Neuronal stem cell (in vitro differentiated cells): Measurements from ENCODE around the gene JAG2.

Experiments used
- DNase-seq: peaks from one replicate; pipeline ENCODE4 v3.0.0-alpha.2; 2013; ENCODE audit warnings: low spot score
- H2AFZ ChIP-seq: one replicate; pipeline ENCODE4 v1.6.1; 2013; ENCODE audit warnings: mild to moderate bottlenecking, low read length, inconsistent platforms
- H2AK5ac ChIP-seq: 2 replicates; pipeline ENCODE4 v1.6.1; 2013; ENCODE audit warnings: low read depth, mild to moderate bottlenecking, inconsistent platforms, low read length, moderate library complexity, mixed read lengths
- H2BK120ac ChIP-seq: 2 replicates; pipeline ENCODE4 v1.6.1; 2013; ENCODE audit warnings: low read depth, mild to moderate bottlenecking, inconsistent platforms, low read length, moderate library complexity, mixed read lengths
- H2BK12ac ChIP-seq: one replicate; pipeline ENCODE4 v1.6.1; 2013; ENCODE audit warnings: low read length, inconsistent platforms
- H2BK15ac ChIP-seq: 2 replicates; pipeline ENCODE4 v1.6.1; 2013; ENCODE audit warnings: mild to moderate bottlenecking, low read length, inconsistent platforms, mixed read lengths
- H2BK5ac ChIP-seq: one replicate; pipeline ENCODE4 v1.6.1; 2013; ENCODE audit warnings: inconsistent platforms, mild to moderate bottlenecking, low read length, moderate library complexity
- H3K14ac ChIP-seq: one replicate; pipeline ENCODE4 v1.6.1; 2013; ENCODE audit warnings: low read length, inconsistent platforms
- H3K18ac ChIP-seq: 2 replicates; pipeline ENCODE4 v1.6.1; 2013; ENCODE audit warnings: low read length, inconsistent platforms
- H3K23ac ChIP-seq: 2 replicates; pipeline ENCODE4 v1.6.1; 2013; ENCODE audit warnings: low read depth, mild to moderate bottlenecking, mixed read lengths, low read length, inconsistent platforms; ENCODE audit not compliant: poor library complexity
- H3K27ac ChIP-seq: replicated peaks from 3 replicates; pipeline ENCODE4 v1.5.1; 2013; ENCODE audit warnings: low read length, inconsistent platforms
- H3K27me3 ChIP-seq, 3 experiments: 2 replicates each; pipeline ENCODE4 v1.6.1; 2013; ENCODE audit warnings: low read length in 3 of 3, mild to moderate bottlenecking in 2 of 3, inconsistent platforms in 1 of 3, low read depth in 1 of 3, mixed read lengths in 1 of 3, moderate library complexity in 1 of 3; ENCODE audit not compliant: control insufficient read depth in 3 of 3, insufficient read depth in 3 of 3
- H3K36me3 ChIP-seq, 2 donors: replicated peaks in 1 of 2; 2 replicates each; pipeline ENCODE4 v1.6.1; 2013; ENCODE audit warnings: low read length in 2 of 2; ENCODE audit not compliant: control insufficient read depth in 2 of 2, insufficient read depth in 2 of 2
- H3K4ac ChIP-seq: 2 replicates; pipeline ENCODE4 v1.6.1; 2013; ENCODE audit warnings: inconsistent platforms, mild to moderate bottlenecking, low read length, moderate library complexity
- H3K4me1 ChIP-seq, 2 donors: 1 replicate in 1 of 2; 2 replicates in 1 of 2; pipeline ENCODE4 v1.6.1; 2013; ENCODE audit warnings: low read length in 2 of 2, low read depth in 1 of 2; ENCODE audit not compliant: control insufficient read depth in 2 of 2, insufficient read depth in 1 of 2
- H3K4me2 ChIP-seq: one replicate; pipeline ENCODE4 v1.6.1; 2013; ENCODE audit warnings: mild to moderate bottlenecking, low read length, inconsistent platforms; ENCODE audit not compliant: insufficient read depth, poor library complexity, severe bottlenecking
- H3K4me3 ChIP-seq, 2 donors: 2 replicates each; pipeline ENCODE4 v1.5.1; 2013; ENCODE audit warnings: low read length in 2 of 2, mild to moderate bottlenecking in 2 of 2, inconsistent platforms in 1 of 2, moderate library complexity in 1 of 2
- H3K79me1 ChIP-seq: one replicate; pipeline ENCODE4 v1.6.1; 2013; ENCODE audit warnings: low read depth, mild to moderate bottlenecking, inconsistent platforms, low read length, moderate library complexity
- H3K9ac ChIP-seq: one replicate; pipeline ENCODE4 v1.6.1; 2013; ENCODE audit warnings: mild to moderate bottlenecking, low read depth, low read length, inconsistent platforms; ENCODE audit not compliant: poor library complexity
- H3K9me3 ChIP-seq, 2 donors: replicated peaks in 1 of 2; 2 replicates each; pipeline versions ENCODE3 to v1.6.1; 2013; ENCODE audit warnings: low read length in 2 of 2, mild to moderate bottlenecking in 2 of 2, inconsistent platforms in 1 of 2, low read depth in 1 of 2, mixed read lengths in 1 of 2, moderate library complexity in 1 of 2; ENCODE audit not compliant: control insufficient read depth in 2 of 2, insufficient read depth in 1 of 2
- H4K8ac ChIP-seq: one replicate; pipeline ENCODE4 v1.6.1; 2013; ENCODE audit warnings: low read depth, mild to moderate bottlenecking, inconsistent platforms, low read length, moderate library complexity
- H4K91ac ChIP-seq: one replicate; pipeline ENCODE4 v1.6.1; 2013; ENCODE audit warnings: low read length, low read depth, mild to moderate bottlenecking, inconsistent platforms; ENCODE audit not compliant: poor library complexity
- WGBS, 2 donors: extraction: QIAGEN DNeasy Blood & Tissue Kit; methylation state at CpG; one replicate each; pipeline ENCODE4 v1.1.7; 2013; ENCODE audit warnings: missing lambda C conversion rate in 2 of 2, mixed read lengths in 1 of 2; ENCODE audit not compliant: insufficient read length in 2 of 2, insufficient replicate concordance in 1 of 2; ENCODE audit errors: extremely low coverage in 2 of 2; 5-methylcytosine and 5-hydroxymethylcytosine counted together

JAG2 gene

DNA sequence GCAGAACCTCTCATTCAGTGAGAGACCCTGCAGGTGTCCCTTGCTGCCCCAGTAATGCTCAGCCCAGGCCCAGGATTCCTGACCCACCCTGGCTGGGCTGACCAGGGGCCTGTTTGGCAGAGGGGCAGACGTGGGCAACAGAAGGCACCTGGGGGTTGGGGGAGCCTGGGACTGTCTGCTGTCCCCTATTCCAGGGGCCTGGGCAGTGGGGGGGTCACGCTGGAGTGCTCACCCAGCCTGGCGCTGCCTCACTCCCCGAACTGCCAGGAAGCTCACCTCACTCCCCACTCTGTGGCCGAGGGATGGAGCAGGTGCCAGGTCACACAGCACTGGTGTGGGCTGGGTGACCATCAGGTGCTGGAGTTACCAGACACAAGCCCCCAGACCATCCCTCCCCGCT lies 35.1 kb upstream of the JAG2 start:
- Histone ChIP-seq H3K4me1 (peaks cover 11 to 22% of the 10 kb centered on the region in 2 donors), H2BK5ac (peak overlapping the region; percentile 60), H2BK12ac (no peak overlapping the region), H2AFZ (no peak overlapping the region), H3K14ac (no peak overlapping the region), H3K4me3 (peak overlapping the region in 1 of 2 donors; percentile 32), H3K18ac (peak overlapping the region; percentile 44), H3K27ac (no peak overlapping the region), H3K23ac (peak overlapping the region; percentile 60), H3K9me3 (peaks cover 0 to 2% of the 10 kb centered on the region in 2 donors), H3K36me3 (no peaks in the 10 kb centered on the region), H3K27me3 (peaks cover 0 to 2% (median 0%) of the 10 kb centered on the region in 3 experiments), H3K4ac (no peak overlapping the region), H2AK5ac (no peak overlapping the region), H3K9ac (no peak overlapping the region), H3K4me2 (no peak overlapping the region), H3K79me1 (peaks cover 3% of the 10 kb centered on the region), H4K91ac (no peak overlapping the region), H2BK120ac (no peak overlapping the region), H2BK15ac (no peak overlapping the region), H4K8ac (no peak overlapping the region)
- WGBS, 2 donors = no CpG with 5 or more reads among the region's 6 CpGs
- DNase-seq = no peak

- H3K27ac ChIP-seq = no peak overlapping the region
- peak overlapping the region; percentile 65 for H2BK15ac ChIP-seq
- H3K9ac ChIP-seq = peak overlapping the region; percentile 74
- peak overlapping the region; percentile 24 for H2BK12ac ChIP-seq
- peaks cover 11 to 22% of the 10 kb centered on the region in 2 donors for H3K4me1 ChIP-seq
- H3K4me2 ChIP-seq = peak overlapping the region; percentile 52
- H4K8ac ChIP-seq = peak overlapping the region; percentile 92
- H3K4me3 ChIP-seq = no peak overlapping the region
- H3K14ac ChIP-seq = peak overlapping the region; percentile 64
- H2AK5ac ChIP-seq = peak overlapping the region; percentile 71
- peak overlapping the region; percentile 86 for H2AFZ ChIP-seq
- no CpG with 5 or more reads among the region's 18 CpGs for WGBS, 2 donors
- no peak overlapping the region for H2BK120ac ChIP-seq
- peak overlapping the region; percentile 60 for H2BK5ac ChIP-seq
- DNase-seq = peak; percentile 74
- H3K79me1 ChIP-seq = peaks cover 3% of the 10 kb centered on the region
- H3K36me3 ChIP-seq = no peaks in the 10 kb centered on the region
- no peak overlapping the region for H3K4ac ChIP-seq
- H4K91ac ChIP-seq = no peak overlapping the region
- H3K27me3 ChIP-seq = peaks cover 0 to 2% (median 0%) of the 10 kb centered on the region in 3 experiments
- H3K18ac ChIP-seq = peak overlapping the region; percentile 88
- H3K9me3 ChIP-seq = peaks cover 0 to 2% of the 10 kb centered on the region in 2 donors
- H3K23ac ChIP-seq = peak overlapping the region; percentile 20
Measured at GRCh38 chr14:105203057-105203531, 34.5 kb upstream of the JAG2 start.

DNA sequence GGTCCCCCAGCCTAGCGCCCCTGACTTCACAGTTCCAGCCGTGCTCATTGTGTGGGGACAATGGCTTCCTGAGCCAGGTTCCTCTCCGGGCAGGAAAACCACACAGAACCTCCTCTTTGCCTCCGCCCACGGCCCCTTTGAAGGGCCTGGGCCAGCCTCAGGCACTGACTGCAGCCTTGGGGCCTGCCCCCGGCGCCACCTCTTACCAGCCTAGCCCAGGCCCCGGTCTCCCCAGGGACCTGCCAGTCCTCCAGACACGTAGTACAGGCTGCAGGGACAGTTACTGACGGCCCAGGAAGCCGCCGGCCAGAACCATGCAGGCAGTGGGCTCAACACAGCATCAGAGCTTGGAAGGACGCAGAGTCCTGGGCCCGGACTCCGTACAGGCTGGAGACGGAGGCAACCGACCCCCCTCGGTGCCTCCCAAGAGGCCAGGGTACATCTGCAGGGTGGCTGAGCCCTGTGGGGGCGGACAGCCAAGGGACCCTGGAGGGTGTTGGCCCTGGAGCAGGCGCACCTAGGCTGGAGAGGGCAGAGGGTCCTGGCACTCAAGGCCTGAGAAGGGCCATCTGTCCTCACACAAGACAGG lies 33.4 kb upstream of the JAG2 start:
- Histone ChIP-seq H3K27me3 (peaks cover 0 to 2% (median 0%) of the 10 kb centered on the region in 3 experiments), H3K4me2 (no peak overlapping the region), H3K9ac (no peak overlapping the region), H2AFZ (peak overlapping the region; percentile 70), H3K4me1 (peaks cover 18 to 30% of the 10 kb centered on the region in 2 donors), H2BK120ac (no peak overlapping the region), H3K79me1 (peaks cover 3% of the 10 kb centered on the region), H3K9me3 (peaks cover 0 to 2% of the 10 kb centered on the region in 2 donors), H3K4ac (no peak overlapping the region), H4K8ac (no peak overlapping the region), H4K91ac (no peak overlapping the region), H2BK12ac (peak overlapping the region; percentile 17), H3K4me3 (no peak overlapping the region), H3K36me3 (no peaks in the 10 kb centered on the region), H2BK5ac (no peak overlapping the region), H2BK15ac (peak overlapping the region; percentile 1), H2AK5ac (peak overlapping the region; percentile 98), H3K18ac (peak overlapping the region; percentile 15), H3K27ac (no peak overlapping the region), H3K23ac (no peak overlapping the region), H3K14ac (peak overlapping the region; percentile 23)
- WGBS, 2 donors = no CpG with 5 or more reads among the region's 20 CpGs
- no peak for DNase-seq

GRCh38 chr14:105201156-105201924 lies 32.8 kb upstream of the JAG2 start:
- Histone ChIP-seq H3K23ac (peak overlapping the region; percentile 87), H3K9me3 (peaks cover 0 to 2% of the 10 kb centered on the region in 2 donors), H3K4ac (peak overlapping the region; percentile 80), H3K9ac (peak overlapping the region; percentile 12), H3K4me3 (no peak overlapping the region), H3K27ac (no peak overlapping the region), H3K36me3 (no peaks in the 10 kb centered on the region), H2AFZ (peak overlapping the region; percentile 70), H3K4me1 (peaks cover 20 to 35% of the 10 kb centered on the region in 2 donors), H2BK15ac (peak overlapping the region; percentile 78), H3K79me1 (peaks cover 3% of the 10 kb centered on the region), H3K14ac (peak overlapping the region; percentile 85), H2AK5ac (peak overlapping the region; percentile 98), H3K18ac (peak overlapping the region; percentile 24), H3K27me3 (peaks cover 0 to 2% (median 0%) of the 10 kb centered on the region in 3 experiments), H2BK12ac (peak overlapping the region; percentile 75), H2BK120ac (no peak overlapping the region), H4K8ac (no peak overlapping the region), H2BK5ac (peak overlapping the region; percentile 61), H4K91ac (peak overlapping the region; percentile 64), H3K4me2 (no peak overlapping the region)
- no CpG with 5 or more reads among the region's 28 CpGs for WGBS, 2 donors
- no peak for DNase-seq
